ENCODE measurements around the gene ATP6V1B1.

ATP6V1B1 gene

DNA sequence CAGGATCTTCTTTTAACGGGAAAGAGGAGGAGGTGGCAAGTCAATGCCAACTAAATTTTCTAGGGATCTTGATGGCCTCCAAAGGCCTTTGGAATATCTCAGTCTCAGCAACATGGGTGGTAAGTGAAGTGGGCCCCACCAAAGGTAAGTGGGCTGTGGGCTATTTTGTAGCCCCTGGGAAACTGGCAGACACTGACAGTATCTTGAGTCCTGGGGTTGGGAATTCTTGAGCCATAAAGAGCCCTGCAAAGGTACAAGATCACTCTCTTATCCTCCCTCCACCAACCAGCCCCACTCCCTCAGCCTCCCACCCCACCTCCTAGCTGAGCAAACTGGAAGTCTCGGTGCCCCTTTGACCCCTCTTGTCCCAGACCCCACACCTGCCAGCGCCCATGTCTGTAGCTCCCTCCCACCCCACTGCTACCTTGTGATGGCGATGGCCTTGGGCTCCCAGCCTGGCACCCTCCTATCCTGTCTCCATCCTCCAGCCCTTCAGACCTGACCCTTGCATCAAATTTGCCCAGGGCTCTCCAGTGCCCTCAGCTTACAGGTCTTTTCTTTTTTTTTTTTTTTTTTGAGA lies 8.5 kb downstream of the ATP6V1B1 start:
- no peak for DNase-seq (ENCODE audit: low read depth)

DNA sequence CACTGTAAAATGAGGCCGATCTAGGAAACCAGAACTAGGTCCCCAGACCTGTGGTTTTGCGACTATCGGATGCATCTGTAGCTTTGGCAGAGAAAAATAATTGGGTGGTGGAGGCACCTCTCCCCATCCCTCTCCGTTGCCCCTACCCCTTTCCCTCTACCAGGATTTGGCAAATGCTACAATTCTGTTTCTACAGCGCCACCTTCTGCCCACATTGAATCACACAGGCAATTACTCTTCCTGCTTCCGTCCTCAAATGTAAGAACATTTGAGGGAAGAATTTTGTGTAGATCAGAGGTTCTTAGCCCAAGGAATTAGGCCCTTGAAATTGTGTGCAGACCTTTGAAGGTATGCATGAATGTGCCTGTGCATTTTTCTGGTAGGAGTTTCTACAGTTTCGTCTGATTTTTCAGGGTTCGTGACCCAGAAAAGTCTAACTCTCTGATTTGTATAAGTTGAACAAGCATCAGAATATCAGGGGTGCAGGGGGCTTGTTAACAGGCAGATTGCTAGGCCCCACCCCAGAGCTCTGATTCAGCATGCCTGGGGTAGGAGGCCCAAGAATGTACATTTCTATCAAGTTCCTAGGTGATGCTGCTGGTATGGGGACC lies 11.2 kb downstream of the ATP6V1B1 start:
- no peak for DNase-seq (ENCODE audit: low read depth)

DNA sequence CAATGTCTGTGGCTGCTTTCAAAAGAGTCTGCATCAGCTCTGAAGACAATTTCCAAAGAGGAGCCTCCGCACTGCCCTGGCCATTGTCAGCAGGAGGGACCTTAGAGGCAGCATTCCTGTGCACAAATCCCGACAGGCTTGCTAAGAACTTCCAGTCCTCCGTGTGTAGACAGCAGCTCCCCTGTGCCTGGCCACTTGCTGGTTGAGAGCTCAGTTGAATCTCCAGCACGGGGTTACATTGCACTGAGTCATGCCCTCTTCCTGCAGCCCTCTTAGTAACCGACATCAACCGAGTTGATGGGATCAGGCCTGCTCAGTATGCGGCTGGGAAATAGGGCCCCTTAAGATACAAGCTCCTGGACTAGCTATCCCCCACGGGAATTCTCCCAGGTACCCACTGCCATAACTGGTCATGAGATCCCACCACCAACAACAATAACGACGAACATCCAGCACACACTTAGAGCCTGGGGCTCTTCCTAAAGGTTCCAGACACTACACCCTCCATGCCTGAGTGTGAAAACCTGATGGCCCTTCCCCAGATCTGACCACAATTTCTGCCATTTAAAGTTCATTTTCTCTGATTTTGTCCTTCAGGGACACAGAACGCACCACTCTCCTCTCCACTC lies 12.0 kb downstream of the ATP6V1B1 start:
- no peak for DNase-seq (ENCODE audit: low read depth)

DNA sequence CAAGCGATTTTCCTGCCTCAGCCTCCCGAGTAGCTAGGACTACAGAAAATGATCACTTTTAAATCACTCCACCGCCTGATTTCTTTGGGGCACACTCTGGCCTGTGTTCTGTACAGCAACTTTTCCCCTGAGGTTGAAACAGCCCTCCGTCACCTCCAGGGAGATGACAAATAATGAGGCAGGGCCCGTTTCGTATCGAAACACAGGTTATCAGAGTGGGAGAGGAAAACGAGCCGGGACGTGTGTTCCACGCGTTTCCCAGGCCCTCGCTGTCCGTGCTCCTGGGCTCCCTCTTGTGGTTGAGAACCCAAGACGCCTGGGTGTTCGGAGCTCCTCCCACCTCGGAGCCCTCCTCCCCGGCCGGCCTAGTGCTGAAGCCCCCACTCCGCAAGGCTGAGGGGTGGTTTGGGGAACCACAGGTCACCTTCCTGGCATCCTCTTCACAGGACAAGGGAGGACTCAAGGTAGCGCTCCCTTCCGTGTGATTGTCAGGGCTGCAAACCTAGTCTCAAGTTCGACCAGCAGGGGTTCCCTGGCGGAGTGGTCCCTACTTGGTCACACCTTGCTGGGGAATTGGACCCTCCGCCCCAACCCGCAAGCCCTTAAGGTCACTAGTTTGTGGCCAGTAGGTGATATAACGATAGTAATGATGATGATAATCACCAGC lies 12.8 kb downstream of the ATP6V1B1 start:
- peak; percentile 62 for DNase-seq (ENCODE audit: low read depth)

DNA sequence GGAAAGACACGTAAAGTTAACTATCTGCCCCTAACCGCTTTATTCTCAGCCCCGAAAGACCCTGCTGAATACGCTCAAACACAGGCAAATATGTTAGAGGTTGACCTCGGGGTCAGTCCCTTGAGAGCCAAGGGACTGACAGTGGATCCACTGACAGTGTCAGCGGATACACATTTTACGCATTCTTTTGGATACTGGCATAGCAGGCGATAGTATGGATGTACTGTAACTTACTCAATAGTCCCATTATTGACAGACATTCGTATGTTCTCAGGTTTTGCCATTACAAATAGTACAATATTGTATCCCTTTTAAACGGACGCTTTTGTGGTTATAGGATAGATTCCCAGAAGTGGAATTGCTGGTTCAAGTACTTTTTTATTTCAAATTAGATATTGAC lies 13.4 kb downstream of the ATP6V1B1 start:
- no peak for DNase-seq (ENCODE audit: low read depth)

DNA sequence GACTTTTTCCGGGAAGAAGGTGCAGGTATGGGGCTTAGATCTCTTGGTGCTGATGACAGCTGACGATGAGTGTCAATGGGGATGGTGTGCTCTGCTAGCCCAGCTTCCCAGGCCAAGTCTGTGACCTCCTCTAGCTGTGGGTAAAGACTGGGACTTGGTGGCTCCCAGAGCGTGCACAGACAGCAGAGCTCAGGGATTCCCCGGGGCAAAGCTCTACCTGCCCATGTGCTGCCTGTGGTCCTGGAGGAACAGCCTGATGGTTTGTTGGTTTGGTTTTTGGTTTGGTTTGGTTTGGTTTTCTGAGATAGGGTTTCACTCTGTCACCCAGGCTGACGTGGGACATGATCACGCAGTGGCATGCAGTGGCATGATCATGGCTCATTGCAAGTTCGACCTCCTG lies 19.2 kb downstream of the ATP6V1B1 start:
- no peak for DNase-seq (ENCODE audit: low read depth)

DNA sequence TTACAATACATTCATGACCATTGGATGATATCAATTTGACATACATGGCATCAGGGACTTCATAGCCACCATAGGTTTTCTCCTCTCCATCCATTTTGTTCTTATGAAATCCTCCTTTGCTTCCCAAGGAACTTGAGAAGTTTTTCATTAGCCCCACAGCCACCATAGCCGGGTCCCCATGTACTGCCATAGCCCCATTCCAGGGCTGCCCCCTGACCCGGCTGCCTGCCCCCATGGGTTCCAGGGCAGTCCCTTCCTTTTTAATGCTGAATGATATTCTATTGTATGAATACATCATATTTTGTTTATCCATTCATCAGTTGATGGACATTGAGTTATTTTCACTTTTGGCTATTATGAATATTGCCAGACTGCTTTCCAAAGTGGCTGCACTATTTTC lies 20.4 kb downstream of the ATP6V1B1 start:
- DNase-seq (ENCODE audit: low read depth) = no peak

DNA sequence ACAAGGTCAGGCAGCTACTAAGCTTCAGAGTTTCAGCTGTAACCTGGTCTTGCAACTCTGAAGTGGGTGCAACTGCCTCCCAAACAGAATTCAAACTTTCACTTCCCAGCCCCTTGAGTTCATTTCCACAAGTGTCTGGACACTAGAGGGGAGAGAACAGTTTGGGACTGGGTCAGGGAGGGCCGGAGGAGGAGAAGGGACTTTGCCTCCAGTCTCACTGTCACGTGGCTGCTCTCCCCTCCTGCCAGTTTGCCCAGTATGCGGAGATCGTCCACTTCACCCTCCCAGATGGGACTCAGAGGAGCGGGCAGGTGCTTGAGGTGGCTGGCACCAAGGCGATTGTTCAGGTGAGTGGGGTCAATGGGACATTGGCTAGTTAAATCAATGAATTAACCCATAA lies 22.1 kb downstream of the ATP6V1B1 start:
- no peak for DNase-seq (ENCODE audit: low read depth)

DNA sequence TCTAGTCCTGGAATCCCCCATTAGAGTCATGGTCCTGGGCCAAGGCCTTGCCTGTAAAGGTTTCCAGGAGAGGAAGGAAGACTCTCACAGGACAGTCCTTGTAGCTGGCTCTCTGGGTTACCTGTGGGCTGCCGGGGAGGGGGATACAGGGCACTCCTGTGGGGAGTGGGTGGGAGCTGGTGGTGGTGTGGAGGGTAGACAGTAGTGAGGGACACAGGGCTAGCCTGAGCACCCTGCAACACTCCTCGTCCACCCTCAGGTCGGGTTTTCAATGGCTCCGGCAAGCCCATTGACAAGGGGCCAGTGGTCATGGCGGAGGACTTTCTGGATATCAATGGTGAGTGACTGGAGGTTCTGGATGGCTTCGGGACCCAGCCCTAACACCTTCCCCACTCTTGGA lies 23.1 kb downstream of the ATP6V1B1 start:
- DNase-seq (ENCODE audit: low read depth) = no peak

DNA sequence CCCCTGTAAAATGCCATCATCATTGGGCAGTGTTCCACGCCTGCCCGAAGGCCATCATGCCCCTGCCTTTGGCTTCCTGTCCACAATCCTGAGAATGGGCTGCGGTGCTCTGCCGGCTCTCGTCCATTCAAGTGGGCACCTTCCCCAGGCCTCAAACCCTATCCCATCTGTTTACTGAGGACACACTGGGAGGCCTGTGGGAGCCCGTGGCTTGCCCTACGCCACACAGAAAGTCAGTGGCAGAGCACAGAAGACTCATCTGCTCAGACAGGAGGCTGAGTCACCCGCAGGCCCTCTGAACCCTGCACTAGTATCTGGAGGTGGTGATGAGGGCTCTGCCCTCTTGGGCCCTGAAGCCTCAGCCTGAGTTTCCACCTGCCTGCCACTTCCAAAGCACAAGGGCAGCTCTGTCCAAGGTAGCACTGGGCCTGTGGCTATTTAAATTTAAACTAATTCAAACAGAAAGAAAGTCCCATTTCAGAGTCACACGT lies 23.6 kb downstream of the ATP6V1B1 start:
- DNase-seq (ENCODE audit: low read depth) = no peak

DNA sequence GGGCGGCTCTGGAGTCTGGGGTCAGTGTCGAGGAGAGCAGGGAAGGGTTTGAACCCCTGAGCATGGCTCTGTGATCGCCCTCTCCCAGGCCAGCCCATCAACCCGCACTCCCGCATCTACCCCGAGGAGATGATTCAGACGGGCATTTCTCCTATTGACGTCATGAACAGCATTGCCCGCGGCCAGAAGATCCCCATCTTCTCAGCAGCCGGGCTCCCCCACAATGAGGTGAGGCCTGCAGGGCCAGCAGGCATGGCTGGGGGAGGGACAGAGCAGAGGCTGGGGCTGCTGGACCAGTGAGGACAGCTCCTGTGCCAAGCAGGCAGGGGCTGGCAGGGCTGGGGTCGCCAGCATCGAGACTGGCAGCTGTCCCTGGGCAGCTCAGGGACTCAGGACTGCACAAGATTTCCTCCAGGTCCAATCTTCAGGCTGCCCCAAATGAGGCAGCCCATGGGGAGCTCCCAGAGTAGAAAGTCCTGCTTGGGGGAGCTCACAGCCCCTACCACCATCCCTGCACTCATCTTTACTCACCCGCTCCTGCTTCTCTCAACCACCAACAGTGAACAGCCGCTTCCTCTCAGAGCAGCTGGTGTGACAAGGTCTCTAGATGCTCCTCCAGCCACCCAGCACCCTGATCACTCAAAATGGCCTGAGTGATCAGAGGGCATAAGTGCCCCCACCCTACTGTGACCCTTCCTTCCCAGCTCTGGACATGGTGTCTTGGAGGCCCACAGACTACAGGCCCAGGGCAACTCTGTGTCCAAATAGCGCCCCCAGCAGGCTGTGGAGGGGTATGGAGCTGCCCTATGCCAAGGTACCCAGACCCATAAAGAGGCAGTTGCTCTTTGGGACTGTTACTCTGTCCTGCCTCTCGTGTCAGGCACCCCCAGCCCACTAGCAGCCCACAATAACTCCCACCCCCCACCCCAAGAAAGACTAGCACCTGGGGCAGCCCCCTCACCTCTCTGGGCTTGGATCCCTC lies 24.4 kb downstream of the ATP6V1B1 start:
- no peak for DNase-seq (ENCODE audit: low read depth)

DNA sequence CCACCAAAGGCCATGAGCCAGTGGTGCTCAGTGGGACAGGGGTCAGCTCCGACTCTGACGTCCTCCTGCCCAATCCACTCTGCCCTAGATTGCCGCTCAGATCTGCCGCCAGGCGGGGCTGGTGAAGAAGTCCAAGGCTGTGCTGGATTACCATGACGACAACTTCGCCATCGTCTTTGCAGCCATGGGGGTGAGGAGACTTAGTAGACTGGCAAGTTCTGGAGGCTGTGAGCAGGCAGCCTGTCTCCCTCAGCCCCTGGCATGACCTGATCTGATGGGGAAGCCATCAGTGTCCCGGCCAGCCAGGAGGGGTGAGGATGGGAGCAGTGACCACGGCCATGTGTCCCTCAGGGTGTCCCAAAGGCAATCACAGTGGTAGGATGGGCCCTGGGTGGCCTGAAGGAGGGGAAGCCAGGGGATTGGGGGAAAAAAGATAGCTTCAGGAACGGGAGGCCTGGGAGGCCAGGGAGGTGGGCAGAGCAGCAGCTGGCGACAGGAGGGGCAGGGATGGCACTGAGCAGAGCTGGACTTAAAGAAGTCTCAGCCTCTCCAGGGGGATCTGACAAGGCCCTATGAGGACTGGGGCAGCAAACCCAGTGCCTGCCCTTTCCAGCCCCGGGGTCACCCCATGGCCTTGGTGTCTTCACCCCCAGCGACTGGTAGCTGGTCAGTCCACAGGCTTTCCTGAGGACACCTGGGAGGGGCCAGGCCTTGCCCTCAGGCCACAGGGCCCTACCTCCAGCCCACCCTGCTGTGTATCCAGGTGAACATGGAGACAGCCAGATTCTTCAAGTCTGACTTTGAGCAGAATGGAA lies 25.3 kb downstream of the ATP6V1B1 start:
- DNase-seq (ENCODE audit: low read depth) = no peak

DNA sequence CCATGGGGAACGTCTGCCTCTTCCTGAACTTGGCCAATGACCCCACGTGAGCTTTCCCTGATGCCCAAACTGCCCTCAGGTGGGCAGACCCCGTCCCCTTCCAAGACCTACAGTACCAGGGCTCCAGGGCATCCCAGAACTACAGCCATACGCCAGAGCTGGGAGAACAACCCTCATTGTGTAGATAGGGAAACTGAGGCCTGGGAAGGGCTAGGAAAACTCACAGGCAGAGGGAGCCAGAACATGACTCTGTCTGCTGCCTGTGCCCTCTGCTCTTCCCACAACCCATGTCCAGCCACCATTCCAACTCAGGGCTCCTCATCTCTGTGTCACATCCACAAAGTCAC lies 25.9 kb downstream of the ATP6V1B1 start:
- DNase-seq (ENCODE audit: low read depth) = no peak

DNA sequence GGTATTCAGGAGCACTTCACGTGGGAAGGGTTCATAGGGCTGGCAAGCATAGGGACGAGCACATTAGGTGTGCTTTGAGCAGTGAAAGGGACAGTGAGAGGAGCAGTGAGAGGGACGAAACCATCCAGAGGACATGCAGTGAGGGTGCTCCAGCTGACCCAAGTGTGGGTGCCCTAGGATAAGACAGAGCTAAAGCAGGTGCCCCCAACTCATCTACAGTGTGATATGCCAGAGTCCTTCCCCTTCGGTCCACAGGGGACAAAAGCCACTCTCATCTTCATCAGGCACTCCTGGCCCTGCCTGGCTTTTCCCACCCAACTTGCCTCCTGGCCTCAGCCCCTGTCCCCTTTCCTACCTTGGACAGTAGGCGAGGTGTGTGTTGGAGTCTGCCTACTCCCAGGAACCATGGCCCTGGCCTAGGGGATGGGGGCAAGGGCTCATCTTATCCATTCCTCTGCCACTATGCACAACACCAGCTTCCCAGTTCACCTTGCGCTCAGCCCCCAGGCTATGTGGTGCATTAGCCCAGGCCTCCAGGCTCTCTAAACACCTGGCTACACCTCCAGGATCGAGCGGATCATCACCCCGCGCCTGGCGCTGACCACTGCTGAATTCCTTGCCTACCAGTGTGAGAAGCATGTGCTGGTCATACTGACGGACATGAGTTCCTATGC lies 26.6 kb downstream of the ATP6V1B1 start:
- no peak for DNase-seq (ENCODE audit: low read depth)

DNA sequence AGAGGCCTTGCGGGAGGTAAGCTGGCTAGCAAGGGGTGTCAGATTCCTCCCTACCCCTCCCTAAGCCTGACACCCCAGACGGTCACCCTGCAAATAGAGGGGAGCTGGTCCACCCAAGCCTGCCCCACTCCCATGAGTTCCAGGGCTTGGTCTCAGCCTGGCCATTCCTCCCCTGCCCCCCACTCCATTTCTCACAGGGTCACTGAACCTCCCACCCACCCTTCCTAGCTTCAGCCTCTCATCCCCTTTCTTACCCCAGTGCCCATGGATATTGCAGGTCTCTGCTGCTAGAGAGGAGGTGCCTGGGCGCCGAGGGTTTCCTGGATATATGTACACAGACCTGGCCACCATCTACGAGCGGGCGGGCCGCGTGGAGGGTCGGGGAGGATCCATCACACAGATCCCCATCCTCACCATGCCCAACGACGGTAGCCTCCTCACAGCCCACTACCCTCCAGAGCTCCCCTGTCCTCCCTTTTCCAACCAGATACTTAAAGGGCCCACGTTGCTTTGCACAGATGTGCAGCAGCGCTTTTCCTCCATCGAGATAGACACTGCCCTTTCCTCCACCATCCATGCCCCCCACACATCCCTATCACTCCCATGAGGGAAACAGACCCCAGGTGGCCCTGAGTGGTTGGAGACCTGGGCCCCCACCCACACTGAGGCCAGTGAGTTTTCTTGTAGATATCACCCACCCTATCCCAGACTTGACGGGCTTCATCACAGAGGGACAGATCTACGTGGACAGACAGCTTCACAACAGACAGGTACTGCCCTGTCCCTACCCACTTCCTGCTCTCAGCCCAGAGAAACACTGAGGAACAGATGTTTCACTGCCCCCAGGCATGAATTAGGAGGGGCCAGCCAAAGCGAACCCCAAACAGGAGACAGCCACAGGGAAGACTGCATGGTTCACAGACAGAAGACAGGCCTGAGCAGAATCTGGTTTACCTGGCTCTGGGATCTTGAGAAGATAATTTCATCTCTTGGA lies 27.5 kb downstream of the ATP6V1B1 start:
- DNase-seq (ENCODE audit: low read depth) = no peak

DNA sequence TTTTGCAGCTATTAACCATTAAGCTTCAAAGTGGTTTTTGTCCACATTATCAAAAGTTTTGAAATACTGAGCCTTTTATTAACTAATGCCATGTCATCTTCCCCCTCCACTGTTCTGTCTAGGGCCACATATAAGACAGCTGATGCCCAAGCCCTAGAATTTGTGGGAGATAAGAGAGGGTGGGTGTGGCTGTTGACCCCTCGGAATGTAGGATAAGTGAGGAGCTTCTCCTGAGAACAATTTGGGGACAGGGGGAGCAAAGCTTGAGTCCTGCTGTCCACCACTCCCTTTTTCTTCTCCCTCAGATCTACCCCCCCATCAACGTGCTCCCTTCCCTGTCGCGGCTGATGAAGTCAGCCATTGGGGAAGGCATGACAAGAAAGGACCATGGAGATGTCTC lies 28.4 kb downstream of the ATP6V1B1 start:
- DNase-seq (ENCODE audit: low read depth) = no peak

DNA sequence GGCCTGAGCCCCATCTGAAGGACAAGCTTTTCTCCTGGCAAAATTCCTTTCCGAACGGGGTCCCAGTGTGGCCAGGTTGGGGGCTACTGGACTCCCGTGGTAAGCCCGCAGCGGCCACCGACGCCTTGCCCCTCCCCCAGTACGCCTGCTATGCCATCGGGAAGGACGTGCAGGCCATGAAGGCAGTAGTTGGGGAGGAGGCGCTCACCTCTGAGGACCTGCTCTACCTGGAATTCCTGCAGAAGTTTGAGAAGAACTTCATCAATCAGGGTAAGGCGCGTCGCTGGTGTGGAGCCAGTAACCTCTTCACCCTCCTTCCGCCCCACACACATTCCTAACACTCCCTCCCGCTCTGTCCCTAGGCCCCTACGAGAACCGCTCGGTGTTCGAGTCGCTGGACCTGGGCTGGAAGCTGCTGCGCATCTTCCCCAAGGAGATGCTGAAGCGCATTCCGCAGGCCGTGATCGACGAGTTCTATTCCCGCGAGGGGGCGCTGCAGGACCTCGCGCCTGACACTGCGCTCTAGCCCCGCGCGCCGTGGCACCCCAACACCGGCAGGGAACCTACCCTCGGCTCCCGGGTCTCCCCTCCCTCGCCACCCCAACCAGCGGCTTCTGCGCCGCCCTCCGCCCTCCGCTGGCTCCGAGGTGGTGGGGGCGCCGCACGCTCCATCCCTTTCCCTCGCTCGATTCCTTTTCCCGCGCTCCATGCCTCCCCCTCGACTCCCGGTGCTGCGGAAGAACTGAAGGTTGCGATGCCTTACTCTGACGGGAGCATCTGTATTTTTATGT lies 29.1 kb downstream of the ATP6V1B1 start:
- DNase-seq (ENCODE audit: low read depth) = peak; percentile 72

DNA sequence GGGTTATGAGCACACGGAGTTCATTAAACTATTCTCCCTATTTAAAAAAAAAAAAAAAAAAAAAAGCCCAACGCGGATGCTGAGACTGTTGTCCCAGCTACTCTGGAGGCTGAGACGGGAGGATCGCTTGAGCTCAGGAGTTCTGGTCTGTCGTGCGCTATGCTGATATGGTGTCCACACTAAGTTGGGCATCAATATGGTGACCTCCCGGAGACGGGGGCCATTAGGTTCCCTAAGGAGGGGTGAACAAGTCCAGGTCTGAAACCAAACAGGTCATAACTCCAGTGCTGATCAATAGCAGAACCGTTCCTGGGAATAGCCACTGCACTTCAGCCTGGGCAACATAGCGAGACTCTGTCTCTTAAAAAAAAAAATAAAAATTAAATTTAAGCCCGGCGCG lies 29.8 kb downstream of the ATP6V1B1 start:
- DNase-seq (ENCODE audit: low read depth) = no peak

DNA sequence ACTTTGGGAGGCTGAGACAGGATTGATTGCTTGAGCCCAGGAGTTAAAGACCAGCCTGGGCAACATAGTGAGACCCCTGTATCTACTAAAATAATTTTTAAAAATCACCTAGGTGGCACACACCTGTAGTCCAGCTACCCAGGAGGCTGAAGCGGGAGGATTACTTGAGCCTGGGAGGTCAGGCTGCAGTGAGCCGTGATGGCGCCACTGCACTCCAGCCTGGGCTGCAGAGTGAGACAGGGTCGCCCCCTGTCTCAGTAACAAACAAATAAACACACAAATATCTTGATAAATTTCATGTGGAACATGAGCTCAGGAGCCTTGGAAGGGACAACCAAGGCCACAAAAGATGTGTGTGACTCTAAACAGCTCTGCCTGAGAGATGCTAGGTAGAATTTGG lies 31.0 kb downstream of the ATP6V1B1 start:
- DNase-seq (ENCODE audit: low read depth) = no peak

Data from activated gamma-delta T cell treated with anti-CD3 and anti-CD28 coated beads, Interleukin-2, amount 50 U/mL, for 16 hours (primary cell).